Stimulated activated CD4-positive, alpha-beta T cell treated with anti-CD3 and anti-CD28 coated beads, Interleukin-4, amount 100 ng/mL, for 24 hours (primary cell): Measurements from ENCODE around the gene RAB11FIP3.
"Not testable (repeated sequence)": the region's sequence is repeated elsewhere in the genome, so short reads cannot be mapped to it uniquely, and the experiment has no call there.

ENCODE experiments used
- DNase-seq: peaks from one replicate; pipeline ENCODE4 v3.0.0-alpha.2; 2020

The RAB11FIP3 gene

DNA sequence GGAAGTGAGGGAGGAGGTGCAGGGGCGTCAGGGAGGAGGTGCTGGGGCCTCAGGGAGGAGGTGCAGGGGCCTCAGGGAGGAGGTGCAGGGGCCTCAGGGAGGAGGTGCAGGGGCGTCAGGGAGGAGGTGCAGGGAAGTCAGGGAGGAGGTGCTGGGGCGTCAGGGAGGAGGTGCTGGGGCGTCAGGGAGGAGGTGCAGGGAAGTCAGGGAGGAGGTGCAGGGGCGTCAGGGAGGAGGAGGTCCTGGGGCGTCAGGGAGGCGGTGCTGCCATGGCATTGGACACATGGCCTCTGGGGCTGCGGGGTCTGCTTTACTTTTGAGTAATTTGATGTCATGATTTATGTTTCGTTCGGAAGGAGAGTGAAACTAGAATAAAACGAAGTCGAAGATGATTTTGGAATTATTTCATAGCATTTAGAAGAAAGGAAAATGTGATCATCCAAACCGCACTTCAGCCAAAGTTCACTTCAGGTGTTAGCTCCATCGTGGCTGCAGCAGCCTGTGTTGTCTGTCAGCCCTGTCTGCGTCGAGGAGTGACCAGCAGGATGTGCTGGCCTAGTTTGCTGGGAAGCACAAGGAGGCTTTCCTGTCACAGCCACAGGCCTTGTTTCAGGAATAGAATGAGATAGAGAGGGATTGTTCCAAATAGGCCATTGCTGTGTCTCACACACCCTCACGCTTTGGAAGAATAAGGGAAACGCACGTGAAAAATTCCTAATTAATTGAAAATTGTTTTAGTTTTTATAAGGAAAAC, 42.8 kb downstream of the RAB11FIP3 start:
- no peak for DNase-seq

DNA sequence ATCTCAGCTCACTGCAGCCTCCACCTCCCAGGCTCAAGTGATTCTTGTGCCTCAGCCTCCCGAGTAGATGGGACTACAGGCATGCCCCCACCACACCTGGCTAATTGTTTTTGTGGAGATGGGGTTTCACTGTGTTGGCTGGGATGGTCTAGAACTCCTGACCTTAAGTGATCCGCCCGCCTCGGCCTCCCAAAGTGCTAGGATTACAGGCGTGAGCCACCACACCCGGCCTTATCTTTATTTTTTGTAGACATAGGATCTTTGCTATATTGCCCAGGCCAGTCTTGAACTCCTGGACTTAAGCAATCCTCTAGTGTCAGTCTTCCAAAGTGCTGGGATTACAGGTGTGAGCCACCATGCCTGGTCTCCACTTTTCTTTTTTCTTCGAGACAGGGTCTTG, 44.0 kb downstream of the RAB11FIP3 start:
- not testable (repeated sequence) for DNase-seq

DNA sequence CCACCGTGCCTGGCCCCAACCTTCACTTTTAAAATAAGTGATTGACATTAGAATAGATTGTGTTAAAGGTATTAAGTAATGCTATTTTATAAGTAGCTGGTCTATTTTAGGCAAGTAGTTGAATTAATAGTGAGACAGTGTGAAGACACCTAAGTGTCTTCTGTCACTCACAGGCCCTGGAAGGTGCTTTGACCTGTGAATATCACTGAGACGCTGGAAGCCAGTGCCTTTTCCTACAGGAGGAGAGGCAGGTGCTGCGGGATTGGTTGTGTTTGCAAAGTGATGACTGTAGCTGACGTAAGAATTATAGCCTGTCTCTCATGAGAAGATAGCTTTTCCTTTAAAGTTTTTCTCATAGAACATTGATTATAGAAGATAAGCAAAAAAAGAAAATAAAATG, 45.0 kb downstream of the RAB11FIP3 start:
- no peak for DNase-seq

- DNase-seq = no peak
These were observed 46.1 kb downstream of the RAB11FIP3 start for GRCh38 chr16:471353-472198.

- no peak for DNase-seq
These were observed 46.7 kb downstream of the RAB11FIP3 start for GRCh38 chr16:472199-472504.

DNA sequence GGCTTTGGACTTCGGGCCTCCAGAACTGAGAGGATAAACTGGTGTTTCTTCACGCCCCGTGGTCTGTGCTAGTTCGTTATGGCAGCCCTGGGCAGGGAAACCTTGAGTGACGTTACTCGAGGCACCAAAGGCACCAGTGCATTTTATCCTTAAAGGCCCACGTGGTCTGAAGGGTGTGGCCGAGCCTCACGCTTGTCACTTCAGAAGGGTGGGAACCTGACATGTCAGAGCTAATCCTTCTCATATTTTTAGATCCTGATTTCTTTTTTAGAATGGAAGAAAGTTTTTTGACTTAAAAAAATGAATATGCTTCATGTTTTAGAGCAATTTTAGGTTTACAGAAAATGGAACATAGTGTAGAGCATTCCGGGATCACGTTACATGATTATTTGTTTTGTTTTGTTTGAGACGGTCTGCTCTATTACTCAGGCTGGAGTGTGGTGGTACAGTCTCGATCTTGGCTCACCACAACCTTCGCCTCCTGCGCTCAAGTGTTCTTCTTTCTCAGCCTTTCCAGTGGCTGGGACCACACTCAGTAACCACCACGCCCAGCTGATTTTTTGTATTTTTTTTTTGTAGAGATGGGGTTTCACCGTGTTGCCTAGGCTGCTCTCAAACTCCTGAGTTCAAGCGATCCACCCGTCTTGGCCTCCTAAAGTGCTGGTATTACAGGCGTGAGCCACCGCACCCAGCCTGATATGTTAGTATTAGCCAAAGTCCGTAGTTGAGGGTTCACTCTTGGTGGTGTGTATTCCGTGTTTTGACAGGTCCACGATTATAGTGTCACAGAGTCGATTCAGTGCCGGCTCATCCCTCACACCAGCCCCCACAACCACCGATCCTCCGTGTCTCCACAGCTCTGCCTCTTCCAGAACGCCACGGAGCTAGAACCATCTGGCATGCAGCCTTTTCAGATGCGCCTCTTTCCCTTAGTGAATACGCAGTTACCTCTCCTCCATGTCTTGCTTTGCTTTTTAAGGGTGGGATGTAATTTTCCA, 47.9 kb downstream of the RAB11FIP3 start:
- DNase-seq = no peak

DNA sequence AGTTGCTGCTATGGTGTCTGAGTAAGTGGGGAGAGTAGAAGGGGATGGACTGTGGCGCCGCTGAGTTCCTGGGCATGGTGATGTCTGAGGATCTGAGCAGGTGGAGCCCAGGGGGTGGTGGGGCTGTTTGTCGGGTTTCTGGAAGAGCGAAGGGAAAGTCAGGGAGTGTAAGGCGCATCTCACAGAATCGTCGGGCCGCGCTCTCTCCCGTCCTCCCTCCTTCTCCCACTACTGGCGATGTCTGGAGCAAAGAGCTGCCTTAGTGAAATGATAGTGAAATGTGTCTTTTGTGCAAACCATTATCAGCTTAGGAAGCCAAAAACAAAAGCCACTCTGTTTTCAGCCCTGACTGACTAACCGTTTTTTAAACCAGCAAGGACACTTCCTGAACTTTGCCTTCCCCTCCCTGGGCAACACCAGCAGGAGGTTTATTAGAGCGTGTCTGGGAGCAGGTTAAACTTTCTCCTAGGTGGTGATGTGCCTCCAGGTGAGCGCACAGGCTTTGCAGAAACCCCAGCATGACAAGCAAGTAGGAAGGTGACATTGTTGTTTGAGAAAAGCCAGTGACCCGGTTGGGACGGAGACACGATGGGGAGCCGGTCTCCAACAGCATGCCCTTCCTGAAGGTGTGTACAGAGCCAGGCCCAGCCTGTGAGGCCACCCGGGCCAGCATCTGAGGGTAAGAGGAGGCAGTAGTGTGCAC, 49.1 kb downstream of the RAB11FIP3 start:
- DNase-seq = no peak

GRCh38 chr16:476039-476438, 50.6 kb downstream of the RAB11FIP3 start:
- no peak for DNase-seq

DNA sequence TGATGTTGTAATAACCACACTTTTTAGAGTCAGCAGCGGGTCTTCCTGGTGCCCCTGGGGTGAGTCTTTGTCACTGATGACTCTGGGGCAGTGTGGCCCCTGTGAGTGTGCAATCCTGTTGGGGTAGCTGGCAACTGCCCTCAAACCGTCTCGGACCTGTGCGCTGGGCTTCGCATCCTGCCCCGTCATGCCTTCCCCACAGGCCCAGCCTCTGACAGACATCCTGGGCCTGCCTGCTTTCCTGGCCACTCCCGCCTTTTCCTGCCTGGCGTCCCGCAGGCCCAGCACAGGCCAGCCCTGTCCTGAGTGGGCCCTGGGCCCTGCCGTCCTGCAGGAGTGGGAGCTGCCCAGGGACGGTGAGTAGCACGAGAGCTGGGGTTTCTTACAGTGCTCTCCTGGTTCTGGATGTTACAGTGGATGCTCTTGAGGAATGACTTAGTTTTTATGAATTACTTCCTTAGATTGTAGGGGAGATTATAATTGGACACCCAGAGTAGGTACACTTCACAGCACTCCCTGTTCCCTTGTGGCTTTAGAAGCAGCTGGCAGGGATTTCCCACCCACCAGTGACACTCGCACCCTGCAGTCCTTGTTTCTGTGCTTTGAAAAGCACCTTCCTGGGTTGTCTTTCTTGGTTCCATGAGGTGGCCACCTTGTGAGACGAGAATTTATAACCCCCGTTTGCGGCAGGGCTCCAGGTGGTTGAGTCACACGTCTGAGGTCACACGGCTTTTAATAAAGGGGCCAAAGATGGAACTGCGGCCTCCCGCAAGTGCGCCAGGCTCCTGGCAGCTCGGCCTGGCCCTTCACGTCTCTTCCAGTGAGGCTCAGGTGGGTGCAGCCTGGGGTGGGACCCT, 52.1 kb downstream of the RAB11FIP3 start:
- no peak for DNase-seq

DNA sequence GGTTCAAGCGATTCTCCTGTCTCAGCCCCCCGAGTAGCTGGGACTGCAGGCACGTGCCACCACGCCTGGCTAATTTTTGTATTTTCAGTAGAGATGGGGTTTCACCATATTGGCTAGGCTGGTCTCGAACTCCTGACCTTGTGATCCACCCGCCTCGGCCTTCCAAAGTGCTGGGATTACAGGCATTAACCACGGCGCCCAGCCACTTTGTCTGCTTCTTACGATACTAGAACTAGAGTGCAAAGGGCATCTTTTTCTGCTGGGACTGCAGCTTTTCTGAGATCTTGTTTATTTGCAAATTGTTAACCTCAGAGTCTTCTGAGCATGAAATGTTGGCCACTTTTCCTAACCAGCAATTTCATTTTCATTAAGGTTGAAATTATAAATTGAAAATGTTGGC, 52.8 kb downstream of the RAB11FIP3 start:
- not testable (repeated sequence) for DNase-seq

DNA sequence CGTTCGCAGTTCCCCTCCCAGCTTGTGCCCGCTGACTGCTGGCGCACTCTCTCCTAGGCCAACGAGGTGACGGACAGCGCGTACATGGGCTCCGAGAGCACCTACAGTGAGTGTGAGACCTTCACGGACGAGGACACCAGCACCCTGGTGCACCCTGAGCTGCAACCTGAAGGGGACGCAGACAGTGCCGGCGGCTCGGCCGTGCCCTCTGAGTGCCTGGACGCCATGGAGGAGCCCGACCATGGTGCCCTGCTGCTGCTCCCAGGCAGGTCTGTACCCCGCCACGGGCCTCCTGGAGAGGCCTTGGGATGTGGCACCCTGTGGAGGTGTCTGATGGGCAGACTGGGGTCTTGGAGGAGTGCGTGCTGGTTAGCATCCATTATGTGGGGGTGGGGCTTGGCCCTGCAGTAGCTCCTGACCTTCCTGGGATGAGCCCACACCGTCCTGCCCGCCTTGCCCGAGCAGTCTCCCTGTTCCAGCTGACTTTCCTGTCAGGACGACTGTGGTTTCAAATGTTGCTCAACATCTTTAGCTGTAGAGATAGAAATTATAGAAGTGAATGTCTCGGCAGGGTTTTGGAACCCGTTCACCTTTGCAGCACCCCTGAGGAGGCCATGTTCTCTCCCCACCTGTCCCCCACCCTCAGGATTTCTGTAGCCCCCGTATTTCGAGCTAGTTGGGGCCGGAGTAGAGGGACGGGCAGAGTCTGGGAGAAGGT, 57.2 kb downstream of the RAB11FIP3 start:
- DNase-seq = no peak

DNA sequence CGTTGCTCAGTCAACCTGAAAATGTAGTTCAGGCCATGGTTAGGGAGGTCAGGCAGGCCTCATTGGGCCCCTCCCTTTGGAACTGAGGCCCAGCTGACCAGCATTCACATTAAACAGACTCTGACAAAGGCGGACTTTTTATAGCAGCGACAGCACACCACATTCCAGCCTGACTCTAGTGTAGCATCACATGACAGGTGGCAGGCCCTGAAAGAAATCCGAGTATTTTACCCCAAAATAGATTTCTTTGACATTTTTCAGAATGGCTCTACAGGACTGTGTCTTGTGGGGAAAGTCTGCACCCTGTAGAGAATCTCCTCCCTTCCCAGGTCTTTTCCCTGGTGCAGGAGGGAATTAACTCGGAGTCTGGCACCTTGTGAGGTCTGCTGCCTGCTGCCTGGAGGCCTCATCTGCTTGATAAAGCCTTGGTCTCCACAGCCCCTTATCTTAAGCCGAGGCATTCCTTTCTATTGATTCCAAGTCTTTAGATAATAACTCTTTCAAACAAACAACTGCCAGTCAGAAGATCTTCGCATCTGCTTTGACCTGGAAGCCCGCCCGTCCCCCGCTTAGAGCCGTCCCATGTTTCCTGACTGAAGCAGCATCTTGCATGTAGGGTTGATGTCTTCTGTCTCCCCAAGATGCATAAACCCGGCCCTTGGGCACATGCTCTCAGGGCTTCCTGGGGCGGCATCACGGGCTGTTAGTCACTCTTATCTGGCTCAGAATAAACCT, 58.1 kb downstream of the RAB11FIP3 start:
- no peak for DNase-seq

- no peak for DNase-seq
These were observed 64.2 kb downstream of the RAB11FIP3 start for GRCh38 chr16:489606-490005.

DNA sequence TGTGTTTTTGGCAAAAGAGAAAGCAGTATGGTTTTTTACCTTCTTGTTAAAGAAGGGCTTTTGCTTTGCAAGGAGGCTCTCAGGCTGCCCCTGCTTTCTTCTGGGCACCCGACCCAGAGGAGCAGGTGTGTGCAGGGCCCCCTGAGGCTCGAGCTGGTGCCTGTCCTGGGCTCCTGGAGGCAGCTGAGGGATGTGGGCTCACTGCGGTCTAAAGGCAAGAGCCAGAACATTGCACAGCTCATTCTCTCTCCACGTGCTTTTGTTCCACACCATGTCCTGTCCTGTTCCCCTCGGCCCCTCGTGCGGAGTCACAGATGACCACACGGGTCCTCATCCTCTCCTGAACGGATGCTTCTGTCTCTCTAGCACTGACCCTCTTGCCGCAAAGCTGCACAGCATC, 65.3 kb downstream of the RAB11FIP3 start:
- DNase-seq = no peak

- DNase-seq = no peak
These were observed 65.9 kb downstream of the RAB11FIP3 start for GRCh38 chr16:491220-491919.

DNA sequence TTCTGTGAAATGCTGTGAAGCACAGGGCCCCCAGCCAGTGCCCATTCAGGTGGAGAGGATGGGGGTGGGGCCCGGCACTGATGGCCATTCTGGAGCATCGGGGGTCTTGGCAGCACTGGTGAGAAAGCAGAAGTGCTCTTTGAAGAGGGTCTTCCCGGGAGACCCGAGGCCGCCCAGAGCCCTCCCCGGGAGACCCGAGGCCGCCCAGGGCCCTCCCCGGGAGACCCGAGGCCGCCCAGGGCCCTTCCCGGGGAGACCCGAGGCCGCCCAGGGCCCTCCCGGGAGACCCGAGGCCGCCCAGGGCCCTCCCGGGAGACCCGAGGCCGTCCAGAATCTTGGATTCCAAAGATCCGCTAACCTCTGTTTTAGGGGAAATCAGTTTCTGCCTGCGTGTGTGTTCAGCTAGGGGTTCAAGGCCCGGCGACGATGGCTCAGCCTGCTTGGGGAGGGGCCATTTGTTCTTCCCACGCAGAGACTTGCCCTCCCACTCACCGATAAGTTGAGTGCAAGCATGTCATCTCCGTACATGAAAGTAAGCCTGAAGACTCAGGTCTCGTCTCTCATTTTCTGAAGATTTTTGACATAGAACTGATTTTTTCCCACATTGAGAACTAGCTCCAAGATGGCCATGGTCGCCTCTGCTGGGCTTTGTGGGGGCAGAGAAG, 66.9 kb downstream of the RAB11FIP3 start:
- DNase-seq = no peak

DNA sequence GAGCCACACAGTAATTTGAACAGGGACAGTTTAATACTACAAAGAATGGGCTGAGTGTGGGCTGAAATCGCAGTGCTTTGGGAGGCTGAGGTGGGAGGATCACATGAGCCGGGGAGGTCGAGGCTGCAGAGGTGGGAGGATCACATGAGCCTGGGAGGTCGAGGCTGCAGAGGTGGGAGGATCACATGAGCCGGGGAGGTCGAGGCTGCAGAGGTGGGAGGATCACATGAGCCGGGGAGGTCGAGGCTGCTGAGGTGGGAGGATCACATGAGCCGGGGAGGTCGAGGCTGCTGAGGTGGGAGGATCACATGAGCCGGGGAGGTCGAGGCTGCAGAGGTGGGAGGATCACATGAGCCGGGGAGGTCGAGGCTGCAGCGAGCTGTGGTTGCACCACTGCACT, 69.2 kb downstream of the RAB11FIP3 start:
- DNase-seq = not testable (repeated sequence)

DNA sequence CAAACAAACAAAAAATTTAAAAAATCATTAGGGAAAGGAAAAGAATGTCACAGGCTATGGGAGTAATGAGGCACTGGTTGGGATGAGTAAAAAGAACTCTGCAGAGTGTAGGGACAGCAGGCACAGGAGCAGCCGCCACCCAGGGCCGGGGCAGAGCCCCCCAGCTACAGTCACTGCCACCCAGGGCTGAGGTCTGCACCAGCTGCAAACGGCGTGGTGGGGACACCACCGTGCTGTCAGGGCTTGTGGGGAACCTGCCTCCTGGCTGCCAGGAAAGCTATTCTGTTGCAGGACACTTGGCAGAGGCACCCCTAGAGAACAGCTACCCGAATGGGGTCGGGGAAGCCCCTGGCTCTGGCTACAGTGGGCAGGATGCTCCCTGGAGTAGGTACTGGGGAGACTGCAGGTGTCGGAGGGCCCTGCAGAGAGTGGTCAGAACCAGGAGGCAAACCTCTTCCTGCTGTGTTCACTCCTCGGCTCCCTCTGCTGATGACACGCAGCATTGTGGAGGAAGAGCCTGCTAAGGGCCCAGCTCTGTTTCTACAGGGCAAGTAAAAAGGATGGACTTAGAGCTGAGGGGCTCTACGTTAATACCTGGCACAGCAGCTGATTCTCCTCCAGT, 69.8 kb downstream of the RAB11FIP3 start:
- DNase-seq = no peak
